OCI-LY1 (cell line): Measurements from ENCODE around the gene APH1B.
"Not testable (repeated sequence)": the region's sequence is repeated elsewhere in the genome, so short reads cannot be mapped to it uniquely, and the experiment has no call there.

Experiments
- H2AFZ ChIP-seq: fragments of 200-600 bp; sonication (generic), shearing (Covaris generic); 2 replicates; pipeline ENCODE4 v1.6.0; 2014; ENCODE audit warnings: antibody characterized with exemption, mild to moderate bottlenecking, low read length
- H3F3A ChIP-seq: fragments of 200-600 bp; sonication (generic), shearing (Covaris generic); 2 replicates; pipeline ENCODE4 v1.6.0; 2014; ENCODE audit warnings: mild to moderate bottlenecking, antibody characterized with exemption, low read length, moderate library complexity; ENCODE audit not compliant: insufficient read depth
- H3K27ac ChIP-seq: fragments of 200-600 bp; sonication (generic); 2 replicates; pipeline ENCODE4 v1.5.1; 2014; ENCODE audit warnings: low read length, mixed run types, mild to moderate bottlenecking, low read depth; ENCODE audit not compliant: poor library complexity, severe bottlenecking
- H3K27me3 ChIP-seq: fragments of 200-600 bp; sonication (generic); 2 replicates; pipeline ENCODE4 v1.6.0; 2014; ENCODE audit warnings: antibody characterized with exemption, mild to moderate bottlenecking, low read length, moderate library complexity; ENCODE audit not compliant: insufficient read depth
- H3K36me3 ChIP-seq: fragments of 200-600 bp; sonication (generic); 2 replicates; pipeline ENCODE4 v1.6.1; 2014; ENCODE audit warnings: mild to moderate bottlenecking, antibody characterized with exemption, low read length, moderate library complexity, mixed read lengths; ENCODE audit not compliant: insufficient read depth
- H3K4me1 ChIP-seq: fragments of 200-600 bp; sonication (generic); 2 replicates; pipeline ENCODE4 v1.5.1; 2014; ENCODE audit warnings: mild to moderate bottlenecking, low read length, moderate library complexity; ENCODE audit not compliant: insufficient read depth, severe bottlenecking
- H3K4me2 ChIP-seq: fragments of 200-600 bp; sonication (generic), shearing (Covaris generic); 2 replicates; pipeline ENCODE4 v1.6.1; 2014; ENCODE audit warnings: low read length
- H3K4me3 ChIP-seq: fragments of 200-600 bp; sonication (generic); 2 replicates; pipeline ENCODE4 v1.5.1; 2014; ENCODE audit warnings: low read length, low read depth, mild to moderate bottlenecking, mixed read lengths; ENCODE audit not compliant: poor library complexity, severe bottlenecking
- H3K79me2 ChIP-seq: fragments of 200-600 bp; shearing (Covaris generic); 2 replicates; pipeline ENCODE4 v1.6.1; 2016; ENCODE audit warnings: mixed run types, low read length, mixed read lengths; ENCODE audit not compliant: insufficient read depth
- H3K9ac ChIP-seq: fragments of 200-600 bp; sonication (generic), shearing (Covaris generic); 2 replicates; pipeline ENCODE4 v1.6.1; 2014; ENCODE audit warnings: mild to moderate bottlenecking, low read length, mixed read lengths
- H3K9me2 ChIP-seq: fragments of 200-600 bp; sonication (generic), shearing (Covaris generic); 2 replicates; pipeline ENCODE4 v1.6.1; 2014; ENCODE audit warnings: low read depth, mild to moderate bottlenecking, low read length, mixed read lengths
- H3K9me3 ChIP-seq: fragments of 200-600 bp; shearing (Covaris generic); 2 replicates; pipeline ENCODE4 v1.6.1; 2014; ENCODE audit warnings: low read length, mixed read lengths
- H4K20me1 ChIP-seq: fragments of 200-600 bp; sonication (generic), shearing (Covaris generic); 2 replicates; pipeline ENCODE4 v1.6.0; 2016; ENCODE audit warnings: mild to moderate bottlenecking, low read length; ENCODE audit not compliant: insufficient read depth
- CTCF ChIP-seq: fragments of 200-600 bp; sonication (generic), shearing (Covaris generic); IDR thresholded peaks from 2 replicates; pipeline ENCODE4 v1.5.1; 2017; ENCODE audit warnings: mild to moderate bottlenecking, antibody characterized with exemption, low read length, moderate library complexity, mixed read lengths
- EZH2 ChIP-seq: fragments of 200-600 bp; sonication (generic), shearing (Covaris generic); IDR thresholded peaks from 2 replicates; pipeline ENCODE4 v1.8.0; 2017; ENCODE audit warnings: borderline replicate concordance, mixed run types, mild to moderate bottlenecking, antibody characterized with exemption, low read length, moderate library complexity, mixed read lengths

Gene APH1B

GRCh38 chr15:63318344-63318743 lies 40.9 kb downstream of the APH1B start:
- H3F3A ChIP-seq: no peaks in the 10 kb centered on the region
- H3K27me3 ChIP-seq: no peaks in the 10 kb centered on the region
- H3K79me2 ChIP-seq: no peaks in the 10 kb centered on the region
- no peaks in the 10 kb centered on the region for H3K36me3 ChIP-seq
- H3K4me1 ChIP-seq: no peaks in the 10 kb centered on the region
- H3K4me2 ChIP-seq: no peak overlapping the region
- no peaks in the 10 kb centered on the region for H4K20me1 ChIP-seq
- H3K9me2 ChIP-seq: no peaks in the 10 kb centered on the region
- no peak overlapping the region for H3K4me3 ChIP-seq
- no peak for TF ChIP-seq EZH2
- no peak for TF ChIP-seq CTCF
- H3K9ac ChIP-seq: no peak overlapping the region
- H3K27ac ChIP-seq: no peak overlapping the region
- no peak overlapping the region for H2AFZ ChIP-seq
- H3K9me3 ChIP-seq: no peaks in the 10 kb centered on the region

GRCh38 chr15:63319065-63319464 lies 41.7 kb downstream of the APH1B start:
- H3K4me1 ChIP-seq: no peaks in the 10 kb centered on the region
- TF ChIP-seq CTCF: no peak
- no peak for TF ChIP-seq EZH2
- no peaks in the 10 kb centered on the region for H3K79me2 ChIP-seq
- H3K36me3 ChIP-seq: no peaks in the 10 kb centered on the region
- H3K27ac ChIP-seq: no peak overlapping the region
- no peak overlapping the region for H3K9ac ChIP-seq
- H3K27me3 ChIP-seq: no peaks in the 10 kb centered on the region
- H3K9me3 ChIP-seq: no peaks in the 10 kb centered on the region
- H3K4me2 ChIP-seq: no peak overlapping the region
- no peaks in the 10 kb centered on the region for H3F3A ChIP-seq
- H4K20me1 ChIP-seq: no peaks in the 10 kb centered on the region
- no peaks in the 10 kb centered on the region for H3K9me2 ChIP-seq
- no peak overlapping the region for H2AFZ ChIP-seq
- H3K4me3 ChIP-seq: no peak overlapping the region

- not testable (repeated sequence) for H3K36me3 ChIP-seq, H4K20me1 ChIP-seq, H3K79me2 ChIP-seq, H3K9me2 ChIP-seq, H2AFZ ChIP-seq, H3K27me3 ChIP-seq, H3K9me3 ChIP-seq, H3F3A ChIP-seq, H3K4me2 ChIP-seq, H3K4me1 ChIP-seq, H3K4me3 ChIP-seq, H3K9ac ChIP-seq, H3K27ac ChIP-seq
Observed at GRCh38 chr15:63320446-63320845, 43.0 kb downstream of the APH1B start.

GRCh38 chr15:63320981-63321380 lies 43.6 kb downstream of the APH1B start:
- not testable (repeated sequence) for H3K27me3 ChIP-seq, H2AFZ ChIP-seq, H3K4me2 ChIP-seq, H3K79me2 ChIP-seq, H3K9me3 ChIP-seq, H3K4me3 ChIP-seq, H3K9me2 ChIP-seq, H3K4me1 ChIP-seq, H3K36me3 ChIP-seq, H4K20me1 ChIP-seq, H3F3A ChIP-seq, H3K27ac ChIP-seq, H3K9ac ChIP-seq
